Neural crest cell (in vitro differentiated cells): ENCODE data around the gene RAI1. TPM values are rescaled to one million over a fixed set of nuclear protein-coding genes. Genes with fewer than 3 reads are reported as not detected.
A peak's percentile ranks its signal among the peaks of the same experiment; 100 is the strongest.

Experiments
- DNase-seq: peaks from one replicate; pipeline ENCODE4 v3.0.0; 2021; ENCODE audit warnings: low read depth, mixed read lengths, low spot score
- H3K27ac Mint-ChIP-seq: one replicate; pipeline ENCODE4 v1.8.0; 2021; ENCODE audit warnings: mild to moderate bottlenecking, mixed read lengths; ENCODE audit not compliant: unreplicated experiment
- H3K27me3 Mint-ChIP-seq: 2 replicates; pipeline ENCODE4 v1.8.0; 2021; ENCODE audit warnings: low read depth, mild to moderate bottlenecking, mixed read lengths
- H3K36me3 Mint-ChIP-seq: 2 replicates; pipeline ENCODE4 v1.8.0; 2021; ENCODE audit warnings: low read depth, mild to moderate bottlenecking, mixed read lengths
- H3K4me1 Mint-ChIP-seq: 2 replicates; pipeline ENCODE4 v1.8.0; 2021; ENCODE audit warnings: mixed read lengths
- H3K4me3 Mint-ChIP-seq: one replicate; pipeline ENCODE4 v1.8.0; 2021; ENCODE audit warnings: mild to moderate bottlenecking, mixed read lengths
- H3K9me3 Mint-ChIP-seq: 2 replicates; pipeline ENCODE4 v1.8.0; 2021; ENCODE audit warnings: mixed read lengths
- total RNA-seq: library from RNA; stranded (reverse); gene quantifications from 2 replicates; pipeline ENCODE4 v1.2.1, GENCODE V29; 2021
- TF ChIP-seq, protein P1 (sequence below): fragments of 200-600 bp; sonication (generic); conservative IDR thresholded peaks from 2 replicates; pipeline ENCODE4 v1.5.0; 2021; ENCODE audit warnings: antibody characterized with exemption, mild to moderate bottlenecking

RAI1 gene
- total RNA-seq, 1 donor from 2014 or later: 54.0 TPM

DNA sequence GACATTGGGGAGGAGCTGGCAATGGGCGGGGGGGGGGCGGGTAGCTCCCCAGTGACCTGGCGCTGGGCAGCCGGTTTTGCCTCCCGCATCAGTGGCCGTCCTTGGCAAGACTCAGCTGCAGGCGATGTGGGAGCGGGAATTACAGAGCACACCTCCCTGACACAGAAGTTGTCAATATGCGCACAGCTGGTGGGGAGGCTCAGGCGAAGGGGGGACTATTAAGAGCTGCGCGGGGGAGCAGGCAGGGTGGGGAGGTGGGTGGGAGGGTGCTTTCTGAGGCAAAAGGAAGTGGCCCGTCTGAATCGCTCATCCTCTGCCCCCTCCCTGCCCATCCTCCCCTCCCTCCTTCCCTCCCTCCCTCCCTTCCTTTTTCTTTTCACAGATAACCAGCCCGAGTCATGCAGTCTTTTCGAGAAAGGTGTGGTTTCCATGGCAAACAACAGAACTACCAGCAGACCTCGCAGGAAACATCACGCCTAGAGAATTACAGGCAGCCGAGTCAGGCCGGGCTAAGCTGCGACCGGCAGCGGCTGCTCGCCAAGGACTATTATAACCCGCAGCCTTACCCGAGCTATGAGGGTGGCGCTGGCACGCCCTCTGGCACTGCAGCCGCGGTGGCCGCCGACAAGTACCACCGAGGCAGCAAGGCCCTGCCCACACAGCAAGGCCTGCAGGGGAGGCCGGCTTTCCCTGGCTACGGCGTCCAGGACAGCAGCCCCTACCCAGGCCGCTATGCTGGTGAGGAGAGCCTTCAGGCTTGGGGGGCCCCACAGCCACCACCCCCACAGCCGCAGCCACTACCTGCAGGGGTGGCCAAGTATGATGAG, 111.5 kb downstream of the RAI1 start:
- DNase-seq: no peak
- no peaks in the 10 kb centered on the region for H3K27me3 Mint-ChIP-seq
- no peak overlapping the region for H3K27ac Mint-ChIP-seq
- H3K9me3 Mint-ChIP-seq: no peaks in the 10 kb centered on the region
- peaks cover 37% of the 10 kb centered on the region for H3K4me1 Mint-ChIP-seq
- TF ChIP-seq, protein P1, sequence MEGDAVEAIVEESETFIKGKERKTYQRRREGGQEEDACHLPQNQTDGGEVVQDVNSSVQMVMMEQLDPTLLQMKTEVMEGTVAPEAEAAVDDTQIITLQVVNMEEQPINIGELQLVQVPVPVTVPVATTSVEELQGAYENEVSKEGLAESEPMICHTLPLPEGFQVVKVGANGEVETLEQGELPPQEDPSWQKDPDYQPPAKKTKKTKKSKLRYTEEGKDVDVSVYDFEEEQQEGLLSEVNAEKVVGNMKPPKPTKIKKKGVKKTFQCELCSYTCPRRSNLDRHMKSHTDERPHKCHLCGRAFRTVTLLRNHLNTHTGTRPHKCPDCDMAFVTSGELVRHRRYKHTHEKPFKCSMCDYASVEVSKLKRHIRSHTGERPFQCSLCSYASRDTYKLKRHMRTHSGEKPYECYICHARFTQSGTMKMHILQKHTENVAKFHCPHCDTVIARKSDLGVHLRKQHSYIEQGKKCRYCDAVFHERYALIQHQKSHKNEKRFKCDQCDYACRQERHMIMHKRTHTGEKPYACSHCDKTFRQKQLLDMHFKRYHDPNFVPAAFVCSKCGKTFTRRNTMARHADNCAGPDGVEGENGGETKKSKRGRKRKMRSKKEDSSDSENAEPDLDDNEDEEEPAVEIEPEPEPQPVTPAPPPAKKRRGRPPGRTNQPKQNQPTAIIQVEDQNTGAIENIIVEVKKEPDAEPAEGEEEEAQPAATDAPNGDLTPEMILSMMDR: no peak
- no peaks in the 10 kb centered on the region for H3K36me3 Mint-ChIP-seq
- peak overlapping the region; percentile 58 for H3K4me3 Mint-ChIP-seq

DNA sequence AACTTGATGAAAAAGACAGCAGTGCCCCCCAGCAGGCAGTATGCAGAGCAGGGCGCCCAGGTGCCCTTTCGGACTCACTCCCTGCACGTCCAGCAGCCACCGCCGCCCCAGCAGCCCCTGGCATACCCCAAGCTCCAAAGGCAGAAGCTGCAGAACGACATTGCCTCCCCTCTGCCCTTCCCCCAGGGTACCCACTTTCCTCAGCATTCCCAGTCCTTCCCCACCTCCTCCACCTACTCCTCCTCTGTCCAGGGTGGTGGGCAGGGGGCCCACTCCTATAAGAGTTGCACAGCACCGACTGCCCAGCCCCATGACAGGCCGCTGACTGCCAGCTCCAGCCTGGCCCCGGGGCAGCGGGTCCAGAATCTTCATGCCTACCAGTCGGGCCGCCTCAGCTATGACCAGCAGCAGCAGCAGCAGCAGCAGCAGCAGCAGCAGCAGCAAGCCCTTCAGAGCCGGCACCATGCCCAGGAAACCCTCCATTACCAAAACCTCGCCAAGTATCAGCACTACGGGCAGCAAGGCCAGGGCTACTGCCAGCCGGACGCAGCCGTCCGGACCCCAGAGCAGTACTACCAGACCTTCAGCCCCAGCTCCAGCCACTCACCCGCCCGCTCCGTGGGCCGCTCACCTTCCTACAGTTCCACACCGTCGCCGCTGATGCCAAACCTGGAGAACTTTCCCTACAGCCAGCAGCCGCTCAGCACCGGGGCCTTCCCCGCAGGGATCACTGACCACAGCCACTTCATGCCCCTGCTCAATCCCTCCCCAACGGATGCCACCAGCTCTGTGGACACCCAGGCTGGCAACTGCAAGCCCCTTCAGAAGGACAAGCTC, 112.3 kb downstream of the RAI1 start:
- Mint-ChIP-seq H3K27ac (no peak overlapping the region), H3K9me3 (no peaks in the 10 kb centered on the region), H3K4me1 (peaks cover 37% of the 10 kb centered on the region), H3K4me3 (peak overlapping the region; percentile 38), H3K27me3 (no peaks in the 10 kb centered on the region), H3K36me3 (no peaks in the 10 kb centered on the region)
- TF ChIP-seq, protein P1: no peak
- no peak for DNase-seq

GRCh38 chr17:17794382-17794781, 113.1 kb downstream of the RAI1 start:
- no peaks in the 10 kb centered on the region for H3K27me3 Mint-ChIP-seq
- H3K9me3 Mint-ChIP-seq: no peaks in the 10 kb centered on the region
- H3K4me3 Mint-ChIP-seq: no peak overlapping the region
- no peak overlapping the region for H3K27ac Mint-ChIP-seq
- no peak for DNase-seq
- TF ChIP-seq, protein P1: no peak
- H3K4me1 Mint-ChIP-seq: peaks cover 34% of the 10 kb centered on the region
- no peaks in the 10 kb centered on the region for H3K36me3 Mint-ChIP-seq

- TF ChIP-seq, protein P1: no peak
- Mint-ChIP-seq H3K27ac (no peak overlapping the region), H3K4me1 (peaks cover 34% of the 10 kb centered on the region), H3K36me3 (no peaks in the 10 kb centered on the region), H3K4me3 (no peak overlapping the region), H3K9me3 (no peaks in the 10 kb centered on the region), H3K27me3 (no peaks in the 10 kb centered on the region)
- DNase-seq: no peak
These were observed 114.0 kb downstream of the RAI1 start for GRCh38 chr17:17795296-17795695.

DNA sequence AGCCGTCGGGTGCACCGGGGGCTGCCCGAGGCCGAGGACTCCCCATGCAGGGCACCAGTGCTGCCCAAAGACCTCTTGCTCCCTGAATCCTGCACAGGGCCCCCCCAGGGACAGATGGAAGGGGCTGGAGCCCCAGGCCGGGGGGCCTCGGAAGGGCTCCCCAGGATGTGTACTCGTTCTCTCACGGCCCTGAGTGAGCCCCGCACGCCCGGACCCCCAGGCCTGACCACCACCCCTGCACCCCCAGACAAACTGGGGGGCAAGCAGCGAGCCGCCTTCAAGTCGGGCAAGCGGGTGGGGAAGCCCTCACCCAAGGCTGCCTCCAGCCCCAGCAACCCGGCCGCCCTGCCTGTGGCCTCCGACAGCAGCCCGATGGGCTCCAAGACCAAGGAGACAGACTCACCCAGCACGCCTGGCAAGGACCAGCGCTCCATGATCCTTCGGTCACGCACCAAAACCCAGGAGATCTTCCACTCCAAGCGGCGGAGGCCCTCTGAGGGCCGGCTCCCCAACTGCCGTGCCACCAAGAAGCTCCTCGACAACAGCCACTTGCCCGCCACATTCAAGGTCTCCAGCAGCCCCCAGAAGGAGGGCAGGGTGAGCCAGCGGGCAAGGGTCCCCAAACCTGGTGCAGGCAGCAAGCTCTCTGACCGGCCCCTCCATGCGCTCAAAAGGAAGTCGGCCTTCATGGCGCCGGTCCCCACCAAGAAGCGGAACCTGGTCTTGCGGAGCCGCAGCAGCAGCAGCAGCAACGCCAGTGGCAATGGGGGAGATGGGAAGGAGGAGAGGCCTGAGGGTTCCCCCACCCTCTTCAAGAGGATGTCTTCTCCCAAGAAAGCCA, 114.9 kb downstream of the RAI1 start:
- no peak for DNase-seq
- no peaks in the 10 kb centered on the region for H3K9me3 Mint-ChIP-seq
- H3K36me3 Mint-ChIP-seq: no peaks in the 10 kb centered on the region
- peaks cover 29% of the 10 kb centered on the region for H3K4me1 Mint-ChIP-seq
- TF ChIP-seq, protein P1: no peak
- no peak overlapping the region for H3K27ac Mint-ChIP-seq
- no peak overlapping the region for H3K4me3 Mint-ChIP-seq
- no peaks in the 10 kb centered on the region for H3K27me3 Mint-ChIP-seq
